GM18505 (cell line): ENCODE data around the gene SLC25A6.
"Not testable (repeated sequence)": the region's sequence is repeated elsewhere in the genome, so short reads cannot be mapped to it uniquely, and the experiment has no call there.

Experiments used
- ATAC-seq: cut with Tn5 transposase; IDR thresholded peaks from one replicate; pipeline ENCODE4 v1.9.1; 2021; ENCODE audit not compliant: unreplicated experiment
- POLR2A ChIP-seq: IDR thresholded peaks from 4 replicates; pipeline ENCODE4 v1.6.1; 2011; ENCODE audit warnings: borderline replicate concordance; ENCODE audit not compliant: insufficient read depth, insufficient read length; ENCODE audit errors: extremely low read depth

Gene SLC25A6

GRCh38 chrX:1361910-1362309 lies 30.0 kb downstream of the SLC25A6 start:
- TF ChIP-seq POLR2A = no peak
- ATAC-seq = no peak

- no peak for TF ChIP-seq POLR2A
- no peak for ATAC-seq
Measured at GRCh38 chrX:1361275-1361674, 30.6 kb downstream of the SLC25A6 start.

- no peak for TF ChIP-seq POLR2A
- ATAC-seq = no peak
Measured at GRCh38 chrX:1360171-1360570, 31.7 kb downstream of the SLC25A6 start.

GRCh38 chrX:1359477-1359873 lies 32.4 kb downstream of the SLC25A6 start:
- no peak for TF ChIP-seq POLR2A

GRCh38 chrX:1358793-1359476 lies 33.0 kb downstream of the SLC25A6 start:
- no peak for ATAC-seq
- no peak for TF ChIP-seq POLR2A

More at GRCh38 chrX:1359477-1359873, 32.4 kb downstream of the SLC25A6 start:
- ATAC-seq = no peak

GRCh38 chrX:1357993-1358392 lies 33.9 kb downstream of the SLC25A6 start:
- TF ChIP-seq POLR2A = no peak
- no peak for ATAC-seq

- no peak for ATAC-seq
- no peak for TF ChIP-seq POLR2A
Measured at GRCh38 chrX:1355131-1356046, 36.5 kb downstream of the SLC25A6 start.

GRCh38 chrX:1354036-1355019 lies 37.6 kb downstream of the SLC25A6 start:
- no peak for TF ChIP-seq POLR2A
- no peak for ATAC-seq

- TF ChIP-seq POLR2A = no peak
- ATAC-seq = no peak
Measured at GRCh38 chrX:1351981-1352714, 39.8 kb downstream of the SLC25A6 start.

- ATAC-seq = not testable (repeated sequence)
Measured at GRCh38 chrX:1349606-1350005, 42.3 kb downstream of the SLC25A6 start.

GRCh38 chrX:1341545-1342184 lies 50.2 kb downstream of the SLC25A6 start:
- TF ChIP-seq POLR2A = no peak
- no peak for ATAC-seq
